Kidney (tissue), 14 donors: ENCODE measurements around the gene RALGPS1. TPM values are rescaled to one million over a fixed set of nuclear protein-coding genes. Genes with fewer than 3 reads are reported as not detected.
A peak's percentile ranks its signal among the peaks of the same experiment; 100 is the strongest.

Source experiments
- DNase-seq, 5 donors: peaks; one replicate each; pipeline ENCODE4 v3.0.0-alpha.2; 2013 to 2020
- FAIRE-seq: peaks from 2 replicates; lab custom pipeline; 2012; peaks lifted over from hg19 to GRCh38; lab: Jason Lieb, UNC
- H3K27ac ChIP-seq, 2 donors: one replicate each; pipeline ENCODE4 v1.7.0; 2013; ENCODE audit warnings: low read depth in 2 of 2, low read length in 2 of 2, inconsistent platforms in 1 of 2
- H3K27me3 ChIP-seq: one replicate; pipeline ENCODE4 v1.7.1; 2013; ENCODE audit warnings: low read length, inconsistent platforms; ENCODE audit not compliant: control insufficient read depth, insufficient read depth
- H3K36me3 ChIP-seq, 3 donors: one replicate each; pipeline versions ENCODE4 v1.7.0 to v1.7.1; 2013; ENCODE audit warnings: low read length in 3 of 3, control low read depth in 1 of 3, inconsistent platforms in 1 of 3; ENCODE audit not compliant: insufficient read depth in 3 of 3, control insufficient read depth in 2 of 3
- H3K4me1 ChIP-seq, 3 donors: one replicate each; pipeline versions ENCODE4 v1.7.0 to v1.7.1; 2013; ENCODE audit warnings: low read length in 3 of 3, inconsistent platforms in 1 of 3, low read depth in 1 of 3; ENCODE audit not compliant: control insufficient read depth in 2 of 3, insufficient read depth in 2 of 3
- H3K4me3 ChIP-seq, 3 donors: one replicate each; pipeline versions ENCODE4 v1.7.0 to v1.8.1; 2013; ENCODE audit warnings: low read length in 3 of 3, control low read depth in 1 of 3, inconsistent platforms in 1 of 3
- H3K9ac ChIP-seq, 3 donors: one replicate each; pipeline versions ENCODE4 v1.7.0 to v1.7.1; 2013; ENCODE audit warnings: low read length in 3 of 3, control low read depth in 1 of 3, inconsistent platforms in 1 of 3
- H3K9me3 ChIP-seq, 3 donors: one replicate each; pipeline versions ENCODE4 v1.7.0 to v1.7.1; 2013; ENCODE audit warnings: low read length in 3 of 3, control low read depth in 1 of 3, inconsistent platforms in 1 of 3; ENCODE audit not compliant: control insufficient read depth in 2 of 3, insufficient read depth in 1 of 3
- intact Hi-C: fragments of 100-400 bp; cut with DNase I; formaldehyde crosslinking; loops from one replicate; pipeline ENCODE4 v1.11.1; 2022
- polyA plus RNA-seq: library from polyadenylated mRNA; stranded (reverse); fragments of 350-450 nt; fragmentation: Illumina TruSeq; extraction: RNeasy Lipid Tissue Mini Kit (QIAGEN cat#74804); gene quantifications from one replicate; pipeline ENCODE4 v1.2.3, GENCODE V29; 2014; ENCODE audit warnings: low read depth, low replicate concordance; ENCODE audit not compliant: insufficient read depth
- total RNA-seq: library from RNA; stranded (reverse); fragmentation: NEBNext Ultra II Directional; extraction: Animal tissue kit (Norgen Biotek cat#: 25700); gene quantifications from one replicate; pipeline ENCODE4 v1.2.1, GENCODE V29; 2021
- TF ChIP-seq, protein P1 (sequence below): IDR thresholded peaks from 3 replicates; pipeline ENCODE4 v1.5.1; 2012; ENCODE audit warnings: mild to moderate bottlenecking, moderate library complexity, borderline replicate concordance; ENCODE audit not compliant: insufficient read depth; ENCODE audit errors: extremely low read depth
- donor health status: control.
- donor health status: control.
- donor health status: control.
- donor health status: control.
- donor health status: control.
- donor health status: DM: yes; HTN: yes; CAD: no.
- donor health status: Normal renal cell carcinoma (clear cell type).

RALGPS1 gene
- total and polyA plus RNA-seq, 2 donors from 2014 or later = 9.4 to 25.2 TPM

DNA sequence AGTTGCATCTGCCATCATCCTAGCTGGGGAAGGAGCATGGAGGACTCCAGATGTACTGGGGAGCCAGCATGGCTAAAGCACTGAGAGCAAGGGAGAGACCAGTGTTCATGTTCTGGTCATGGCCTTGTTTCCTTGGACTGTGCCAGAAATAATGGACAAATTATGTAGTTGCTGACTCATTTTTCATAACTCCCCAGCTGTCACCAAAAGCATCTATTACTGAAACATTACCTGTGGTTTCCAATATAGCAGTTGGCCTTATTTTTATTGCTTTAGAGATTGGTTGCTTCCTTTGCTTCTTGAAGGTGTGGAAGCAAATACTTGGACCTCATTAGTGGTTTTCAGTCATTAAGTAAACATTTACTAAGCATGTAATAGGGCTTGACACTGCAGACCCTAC lies 11.3 kb downstream of the RALGPS1 start:
- TF ChIP-seq, protein P1, sequence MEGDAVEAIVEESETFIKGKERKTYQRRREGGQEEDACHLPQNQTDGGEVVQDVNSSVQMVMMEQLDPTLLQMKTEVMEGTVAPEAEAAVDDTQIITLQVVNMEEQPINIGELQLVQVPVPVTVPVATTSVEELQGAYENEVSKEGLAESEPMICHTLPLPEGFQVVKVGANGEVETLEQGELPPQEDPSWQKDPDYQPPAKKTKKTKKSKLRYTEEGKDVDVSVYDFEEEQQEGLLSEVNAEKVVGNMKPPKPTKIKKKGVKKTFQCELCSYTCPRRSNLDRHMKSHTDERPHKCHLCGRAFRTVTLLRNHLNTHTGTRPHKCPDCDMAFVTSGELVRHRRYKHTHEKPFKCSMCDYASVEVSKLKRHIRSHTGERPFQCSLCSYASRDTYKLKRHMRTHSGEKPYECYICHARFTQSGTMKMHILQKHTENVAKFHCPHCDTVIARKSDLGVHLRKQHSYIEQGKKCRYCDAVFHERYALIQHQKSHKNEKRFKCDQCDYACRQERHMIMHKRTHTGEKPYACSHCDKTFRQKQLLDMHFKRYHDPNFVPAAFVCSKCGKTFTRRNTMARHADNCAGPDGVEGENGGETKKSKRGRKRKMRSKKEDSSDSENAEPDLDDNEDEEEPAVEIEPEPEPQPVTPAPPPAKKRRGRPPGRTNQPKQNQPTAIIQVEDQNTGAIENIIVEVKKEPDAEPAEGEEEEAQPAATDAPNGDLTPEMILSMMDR = no peak
- no peaks in the 10 kb centered on the region for H3K9me3 ChIP-seq
- FAIRE-seq (no peak), DNase-seq (no peak)
- intact Hi-C loops = no loop called here
- peaks cover 0 to 10% (median 0%) of the 10 kb centered on the region in 3 donors for H3K4me1 ChIP-seq
- H3K27me3 ChIP-seq = no peaks in the 10 kb centered on the region
- H3K4me3 ChIP-seq = no peak overlapping the region
- H3K36me3 ChIP-seq = no peaks in the 10 kb centered on the region
- H3K9ac ChIP-seq = no peak overlapping the region
- H3K27ac ChIP-seq = no peak overlapping the region

GRCh38 chr9:126926364-126926763 lies 11.8 kb downstream of the RALGPS1 start:
- H3K27me3 ChIP-seq = no peaks in the 10 kb centered on the region
- TF ChIP-seq, protein P1 = no peak
- no peaks in the 10 kb centered on the region for H3K9me3 ChIP-seq
- no peaks in the 10 kb centered on the region for H3K36me3 ChIP-seq
- peak in 3 of 5 donors; percentile 54 to 60 (median 59) for DNase-seq
- no peak overlapping the region for H3K9ac ChIP-seq
- H3K27ac ChIP-seq = no peak overlapping the region
- H3K4me3 ChIP-seq = no peak overlapping the region
- no peak for FAIRE-seq
- H3K4me1 ChIP-seq = peaks cover 0 to 10% (median 0%) of the 10 kb centered on the region in 3 donors
- intact Hi-C loops = no loop called here

GRCh38 chr9:126927419-126927818 lies 12.8 kb downstream of the RALGPS1 start:
- intact Hi-C loops = no loop called here
- H3K27ac ChIP-seq = no peak overlapping the region
- DNase-seq = peak in 4 of 5 donors; percentile 64 to 91 (median 82)

More at GRCh38 chr9:126927419-126927818, 12.8 kb downstream of the RALGPS1 start:
- H3K9me3 ChIP-seq = no peaks in the 10 kb centered on the region
- H3K4me1 ChIP-seq = peaks cover 0 to 10% (median 0%) of the 10 kb centered on the region in 3 donors
- H3K27me3 ChIP-seq = no peaks in the 10 kb centered on the region
- no peak overlapping the region for H3K9ac ChIP-seq
- TF ChIP-seq, protein P1 = no peak
- H3K36me3 ChIP-seq = peaks cover 0 to 2% (median 0%) of the 10 kb centered on the region in 3 donors
- no peak overlapping the region for H3K4me3 ChIP-seq
- FAIRE-seq = no peak
